ENCODE data around the gene SELENOP. TPM values are rescaled to one million over a fixed set of nuclear protein-coding genes. Genes with fewer than 3 reads are reported as not detected.

The SELENOP gene
- total RNA-seq, 1 experiment from 2014 or later: 8.5 TPM

DNA sequence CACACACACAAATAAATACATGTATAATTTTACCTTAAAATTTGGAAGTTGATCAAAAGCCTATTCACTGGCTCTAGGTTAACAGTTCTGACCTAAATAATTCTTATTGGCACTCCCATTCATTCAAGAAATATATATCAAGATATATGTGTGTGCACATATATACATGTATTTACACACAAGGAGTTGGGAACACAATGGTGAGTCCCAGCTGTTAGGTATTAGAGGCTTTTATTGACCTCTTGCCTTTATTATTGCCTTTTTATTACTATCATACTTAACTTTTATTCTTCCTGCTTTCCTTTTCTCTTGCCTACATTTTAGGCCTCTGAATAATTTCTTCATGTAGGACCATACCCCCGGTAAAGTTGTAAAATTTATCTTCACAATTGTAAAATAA lies 30.1 kb downstream of the SELENOP start:
- H3K14ac ChIP-seq (ENCODE audit: insufficient read depth, low read length): no peak overlapping the region
- H2BK5ac ChIP-seq (ENCODE audit: insufficient read length, low read length): no peak overlapping the region
- no peak overlapping the region for H2BK20ac ChIP-seq (ENCODE audit: low read depth, low read length, poor library complexity, severe bottlenecking)
- H3K56ac ChIP-seq (ENCODE audit: insufficient read length, low read depth, low read length): no peak overlapping the region
- H3K23ac ChIP-seq (ENCODE audit: insufficient read length, low read depth, low read length): no peak overlapping the region
- no peak overlapping the region for H4K8ac ChIP-seq (replicated peaks; ENCODE audit: insufficient read length, low read depth, low read length)
- Mint-ChIP-seq H3K27ac (no peak overlapping the region), H3K9me3 (peaks cover 15% of the 10 kb centered on the region in 2 experiments; a peak in 4 of 5 replicates), H3K4me3 (no peak overlapping the region), H3K27me3 (ENCODE audit: low read depth) (no peaks in the 10 kb centered on the region; the same call in none of the 2 replicates), H3K36me3 (ENCODE audit: insufficient read depth in 1 of 3, low read depth in 3 of 3) (peaks cover 0 to 16% (median 0%) of the 10 kb centered on the region in 3 experiments; a peak in 4 of 7 replicates), H3K4me1 (peaks cover 0 to 4% of the 10 kb centered on the region in 2 experiments; a peak in 2 of 4 replicates)
- no peaks in the 10 kb centered on the region for H4K20me1 ChIP-seq (ENCODE audit: control insufficient read depth, insufficient read depth, insufficient read length)
- no peak overlapping the region for H3K27ac ChIP-seq (ENCODE audit: insufficient read length, low read depth, low read length)
- no peak overlapping the region for H3K4me2 ChIP-seq (ENCODE audit: insufficient read depth, insufficient read length, low read length)
- H3T11ph ChIP-seq (ENCODE audit: low read length): no peak overlapping the region
- no peaks in the 10 kb centered on the region for H3K79me1 ChIP-seq (ENCODE audit: insufficient read depth, low read depth, low read length, poor library complexity, severe bottlenecking)
- no peak overlapping the region for H3K9ac ChIP-seq (ENCODE audit: extremely low read depth, insufficient read length, low read length)
- H2AK5ac ChIP-seq (ENCODE audit: insufficient read length, low read length): no peak overlapping the region
- no peaks in the 10 kb centered on the region for H3K23me2 ChIP-seq (ENCODE audit: insufficient read length, low read depth, low read length, poor library complexity, severe bottlenecking)
- H4K91ac ChIP-seq (ENCODE audit: insufficient read length, low read depth, low read length): no peak overlapping the region
- no peaks in the 10 kb centered on the region; the same call in 1 of the 2 replicates for H3K4me1 ChIP-seq (ENCODE audit: insufficient read depth, low read length)
- H3K27me3 ChIP-seq (ENCODE audit: insufficient read depth, low read length): no peaks in the 10 kb centered on the region
- H2BK12ac ChIP-seq (ENCODE audit: insufficient read length, low read depth, low read length): no peak overlapping the region
- no peak overlapping the region for H4K5ac ChIP-seq (ENCODE audit: insufficient read length, low read depth, low read length)
- DNase-seq: no peak
- H2BK15ac ChIP-seq (ENCODE audit: low read depth, low read length): no peak overlapping the region
- WGBS (ENCODE audit: extremely low coverage, insufficient read length, low lambda C conversion rate): no CpG with 5 or more reads among the region's 1 CpG
- no peak overlapping the region for H3K4ac ChIP-seq (ENCODE audit: low read depth, low read length)
- no peak overlapping the region for H3K18ac ChIP-seq (ENCODE audit: insufficient read length, low read depth, low read length)
- H3K9me3 ChIP-seq (ENCODE audit: control insufficient read depth, low read depth, low read length): no peaks in the 10 kb centered on the region
- no peak overlapping the region for H2BK120ac ChIP-seq (ENCODE audit: low read depth, low read length, poor library complexity, severe bottlenecking)
- no peaks in the 10 kb centered on the region for H3K79me2 ChIP-seq (ENCODE audit: insufficient read depth, low read length)
- TF ChIP-seq, protein P1, sequence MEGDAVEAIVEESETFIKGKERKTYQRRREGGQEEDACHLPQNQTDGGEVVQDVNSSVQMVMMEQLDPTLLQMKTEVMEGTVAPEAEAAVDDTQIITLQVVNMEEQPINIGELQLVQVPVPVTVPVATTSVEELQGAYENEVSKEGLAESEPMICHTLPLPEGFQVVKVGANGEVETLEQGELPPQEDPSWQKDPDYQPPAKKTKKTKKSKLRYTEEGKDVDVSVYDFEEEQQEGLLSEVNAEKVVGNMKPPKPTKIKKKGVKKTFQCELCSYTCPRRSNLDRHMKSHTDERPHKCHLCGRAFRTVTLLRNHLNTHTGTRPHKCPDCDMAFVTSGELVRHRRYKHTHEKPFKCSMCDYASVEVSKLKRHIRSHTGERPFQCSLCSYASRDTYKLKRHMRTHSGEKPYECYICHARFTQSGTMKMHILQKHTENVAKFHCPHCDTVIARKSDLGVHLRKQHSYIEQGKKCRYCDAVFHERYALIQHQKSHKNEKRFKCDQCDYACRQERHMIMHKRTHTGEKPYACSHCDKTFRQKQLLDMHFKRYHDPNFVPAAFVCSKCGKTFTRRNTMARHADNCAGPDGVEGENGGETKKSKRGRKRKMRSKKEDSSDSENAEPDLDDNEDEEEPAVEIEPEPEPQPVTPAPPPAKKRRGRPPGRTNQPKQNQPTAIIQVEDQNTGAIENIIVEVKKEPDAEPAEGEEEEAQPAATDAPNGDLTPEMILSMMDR (conservative IDR thresholded peaks at IDR 0.05): no peak
- H2AFZ ChIP-seq (ENCODE audit: low read length): no peak overlapping the region
